Memory B cell (primary cell): ENCODE results near the gene ASB1.
A peak's percentile ranks its signal among the peaks of the same experiment; 100 is the strongest.

Experiments
- ATAC-seq: fragments of 150-1000 bp; cut with Tn5 transposase; 2 replicates; pipeline ENCODE4 v1.10.0; 2021; ENCODE audit warnings: low read depth, mild to moderate bottlenecking, moderate library complexity
- DNase-seq, 2 donors: peaks; one replicate each; pipeline ENCODE4 v3.0.0; 2022; ENCODE audit warnings: low spot score in 2 of 2
- H3K27ac Mint-ChIP-seq: one replicate; pipeline ENCODE4 v1.8.0; 2022; ENCODE audit warnings: mild to moderate bottlenecking, moderate library complexity, mixed read lengths
- H3K27me3 Mint-ChIP-seq: one replicate; pipeline ENCODE4 v1.8.0; 2022; ENCODE audit warnings: mixed read lengths
- H3K36me3 Mint-ChIP-seq: one replicate; pipeline ENCODE4 v1.8.0; 2022; ENCODE audit warnings: mild to moderate bottlenecking, mixed read lengths
- H3K4me1 Mint-ChIP-seq: one replicate; pipeline ENCODE4 v1.8.0; 2022; ENCODE audit warnings: mixed read lengths
- H3K4me3 Mint-ChIP-seq: one replicate; pipeline ENCODE4 v1.8.0; 2022; ENCODE audit warnings: mild to moderate bottlenecking, moderate library complexity, mixed read lengths
- H3K9me3 Mint-ChIP-seq: one replicate; pipeline ENCODE4 v1.8.0; 2022; ENCODE audit warnings: mixed read lengths

The ASB1 gene, protein sequence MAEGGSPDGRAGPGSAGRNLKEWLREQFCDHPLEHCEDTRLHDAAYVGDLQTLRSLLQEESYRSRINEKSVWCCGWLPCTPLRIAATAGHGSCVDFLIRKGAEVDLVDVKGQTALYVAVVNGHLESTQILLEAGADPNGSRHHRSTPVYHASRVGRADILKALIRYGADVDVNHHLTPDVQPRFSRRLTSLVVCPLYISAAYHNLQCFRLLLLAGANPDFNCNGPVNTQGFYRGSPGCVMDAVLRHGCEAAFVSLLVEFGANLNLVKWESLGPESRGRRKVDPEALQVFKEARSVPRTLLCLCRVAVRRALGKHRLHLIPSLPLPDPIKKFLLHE

GRCh38 chr2:238426568-238427434 is at the start of gene ASB1:
Gene ASB1 (plus strand): TSS chr2:238426927. CDS start chr2:238427071, 144 bp downstream.
- Mint-ChIP-seq H3K27ac (peak within 1 kb of the TSS; percentile 90), H3K27me3 (no peaks in the 10 kb centered on the region), H3K4me1 (peaks cover 34% of the 10 kb centered on the region), H3K36me3 (peaks cover 12% of the 10 kb centered on the region), H3K9me3 (no peaks in the 10 kb centered on the region), H3K4me3 (peak within 1 kb of the TSS; percentile 89)
- ATAC-seq (peak; percentile 80), DNase-seq (peak; percentile 70 to 84)

DNA sequence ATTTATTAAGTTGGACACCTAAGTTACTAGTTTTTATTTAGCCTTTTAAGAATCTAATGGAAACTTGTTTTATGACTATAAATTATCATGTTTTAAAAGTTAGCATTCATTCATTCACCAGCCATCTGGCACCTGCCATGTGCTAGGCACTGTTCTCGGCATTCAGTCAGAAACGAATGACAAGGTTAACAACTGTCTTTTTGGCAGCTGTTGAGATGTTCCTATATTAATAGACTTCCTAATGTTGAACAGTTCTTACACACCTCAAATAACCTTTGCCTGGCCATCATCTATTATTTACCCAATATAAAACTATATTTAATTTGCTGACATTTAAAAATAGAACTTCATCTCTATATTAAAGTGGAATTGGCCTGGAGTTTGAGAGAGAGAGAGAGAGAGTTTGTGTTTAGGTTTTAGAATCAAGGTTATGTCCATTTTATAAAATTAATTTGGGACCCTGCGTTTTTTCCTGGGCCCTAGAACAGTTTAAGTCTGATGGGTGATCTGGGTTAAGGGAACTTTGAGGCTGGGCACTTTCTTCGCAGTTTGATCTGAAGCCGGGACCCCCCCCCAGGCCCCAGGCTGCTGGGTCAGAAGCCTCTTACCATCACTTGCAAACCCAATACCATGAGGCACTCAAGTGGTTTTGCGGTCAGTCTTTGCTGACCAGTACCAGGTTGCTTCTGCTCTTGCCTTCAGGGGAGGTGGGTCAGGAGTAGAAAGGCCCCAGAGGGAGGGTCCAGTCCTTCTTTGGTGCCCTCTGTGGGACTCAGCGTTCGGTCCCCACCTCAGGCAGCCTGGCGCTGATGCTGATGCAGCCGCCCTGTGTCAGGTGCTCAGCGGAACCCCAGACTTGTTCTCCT is 48.3 kb upstream of the ASB1 start:
- H3K4me3 Mint-ChIP-seq: no peak overlapping the region
- H3K36me3 Mint-ChIP-seq: peaks cover 29% of the 10 kb centered on the region
- DNase-seq: no peak
- peaks cover 10% of the 10 kb centered on the region for H3K4me1 Mint-ChIP-seq
- no peak overlapping the region for H3K27ac Mint-ChIP-seq
- no peak for ATAC-seq
- H3K9me3 Mint-ChIP-seq: no peaks in the 10 kb centered on the region
- no peaks in the 10 kb centered on the region for H3K27me3 Mint-ChIP-seq

DNA sequence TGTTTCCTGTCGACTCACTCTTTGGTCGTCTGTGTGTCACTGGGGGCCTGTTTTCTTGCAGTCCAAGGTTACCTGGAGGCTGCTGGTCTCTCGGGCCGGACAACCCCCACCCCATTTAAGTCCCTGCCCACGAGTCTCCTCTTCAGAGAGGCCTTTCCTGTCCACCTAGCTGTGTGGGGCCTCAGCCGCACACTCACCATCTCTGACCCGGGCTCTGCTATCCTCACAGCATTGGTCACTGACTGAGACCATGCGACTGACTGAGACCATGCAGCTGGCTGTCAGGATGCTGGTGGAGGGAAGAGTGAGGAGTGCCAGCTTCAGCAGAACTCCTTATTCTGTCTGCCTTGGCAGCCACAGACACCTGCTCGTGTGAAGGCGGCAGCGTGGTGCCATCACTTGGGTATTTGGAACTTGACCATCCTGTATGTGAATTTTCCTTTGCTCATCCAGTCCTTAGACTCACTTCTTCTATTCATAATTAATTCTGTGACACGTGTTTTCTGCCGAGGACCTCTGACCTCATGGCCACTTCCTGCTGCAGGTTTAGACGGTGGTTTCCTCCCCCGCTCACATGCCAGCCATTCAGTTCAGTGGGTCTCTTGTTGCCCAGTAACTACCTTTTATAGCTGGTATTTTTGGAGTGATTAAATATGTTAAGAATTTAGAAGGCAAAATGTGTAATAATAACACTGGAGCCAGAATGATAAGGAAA is 47.5 kb upstream of the ASB1 start:
- H3K27ac Mint-ChIP-seq: no peak overlapping the region
- H3K9me3 Mint-ChIP-seq: no peaks in the 10 kb centered on the region
- ATAC-seq: no peak
- no peak overlapping the region for H3K4me3 Mint-ChIP-seq
- H3K36me3 Mint-ChIP-seq: peaks cover 31% of the 10 kb centered on the region
- peaks cover 14% of the 10 kb centered on the region for H3K4me1 Mint-ChIP-seq
- DNase-seq: no peak
- H3K27me3 Mint-ChIP-seq: no peaks in the 10 kb centered on the region

- no peaks in the 10 kb centered on the region for H3K27me3 Mint-ChIP-seq
- no peak overlapping the region for H3K27ac Mint-ChIP-seq
- H3K9me3 Mint-ChIP-seq: no peaks in the 10 kb centered on the region
- no peak for DNase-seq
- H3K4me3 Mint-ChIP-seq: no peak overlapping the region
- no peak for ATAC-seq
- H3K4me1 Mint-ChIP-seq: peaks cover 14% of the 10 kb centered on the region
- H3K36me3 Mint-ChIP-seq: peaks cover 29% of the 10 kb centered on the region
These were observed 46.4 kb upstream of the ASB1 start for GRCh38 chr2:238380336-238380735.

DNA sequence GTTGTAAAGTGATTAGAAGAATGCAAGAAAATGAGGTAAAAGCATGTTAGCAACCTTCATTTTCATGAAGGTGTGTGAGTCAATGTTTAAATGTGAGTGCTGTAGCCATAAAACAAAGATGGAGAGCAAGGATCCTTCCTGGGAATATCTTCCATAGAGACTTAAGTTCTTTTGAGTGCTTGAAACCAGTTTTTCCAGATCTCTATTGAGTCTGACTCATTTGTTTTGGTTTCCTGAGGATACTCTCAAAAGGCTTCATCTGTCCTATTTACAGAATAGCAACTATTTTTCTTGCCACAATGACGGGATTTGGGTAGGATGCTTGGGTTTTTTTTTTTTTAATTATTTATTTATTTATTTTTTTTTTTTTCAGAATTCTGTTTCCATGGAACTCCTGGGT is 45.9 kb upstream of the ASB1 start:
- ATAC-seq (no peak), DNase-seq (no peak)
- Mint-ChIP-seq H3K9me3 (no peaks in the 10 kb centered on the region), H3K36me3 (peaks cover 29% of the 10 kb centered on the region), H3K27ac (no peak overlapping the region), H3K27me3 (no peaks in the 10 kb centered on the region), H3K4me3 (no peak overlapping the region), H3K4me1 (peaks cover 14% of the 10 kb centered on the region)

- Mint-ChIP-seq H3K27ac (no peak overlapping the region), H3K4me1 (peaks cover 14% of the 10 kb centered on the region), H3K9me3 (no peaks in the 10 kb centered on the region), H3K4me3 (no peak overlapping the region), H3K36me3 (peaks cover 31% of the 10 kb centered on the region), H3K27me3 (no peaks in the 10 kb centered on the region)
- DNase-seq: no peak
- no peak for ATAC-seq
These were observed 45.2 kb upstream of the ASB1 start for GRCh38 chr2:238381341-238382115.

DNA sequence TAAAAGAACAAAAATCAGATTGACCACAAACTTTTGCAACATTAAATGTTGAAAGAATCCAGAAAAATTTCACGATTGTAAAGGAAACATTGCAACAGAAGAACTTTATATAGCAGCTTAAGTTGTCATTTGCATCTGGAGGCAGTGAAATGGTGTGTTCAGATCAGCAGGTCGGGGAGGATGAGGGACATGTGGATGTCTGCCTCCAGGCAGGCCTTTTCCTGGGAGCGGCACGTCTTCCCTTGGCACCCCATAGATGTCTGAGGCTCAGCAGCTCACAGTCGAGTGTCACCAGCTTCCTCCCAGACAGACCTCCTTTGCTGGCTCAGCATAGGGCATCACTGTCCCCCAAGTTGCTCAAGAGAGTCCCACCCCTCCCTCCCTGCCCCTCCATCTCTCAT is 44.3 kb upstream of the ASB1 start:
- Mint-ChIP-seq H3K27ac (no peak overlapping the region), H3K4me3 (no peak overlapping the region), H3K36me3 (peaks cover 31% of the 10 kb centered on the region), H3K27me3 (no peaks in the 10 kb centered on the region), H3K4me1 (peaks cover 7% of the 10 kb centered on the region), H3K9me3 (no peaks in the 10 kb centered on the region)
- DNase-seq (no peak), ATAC-seq (no peak)

DNA sequence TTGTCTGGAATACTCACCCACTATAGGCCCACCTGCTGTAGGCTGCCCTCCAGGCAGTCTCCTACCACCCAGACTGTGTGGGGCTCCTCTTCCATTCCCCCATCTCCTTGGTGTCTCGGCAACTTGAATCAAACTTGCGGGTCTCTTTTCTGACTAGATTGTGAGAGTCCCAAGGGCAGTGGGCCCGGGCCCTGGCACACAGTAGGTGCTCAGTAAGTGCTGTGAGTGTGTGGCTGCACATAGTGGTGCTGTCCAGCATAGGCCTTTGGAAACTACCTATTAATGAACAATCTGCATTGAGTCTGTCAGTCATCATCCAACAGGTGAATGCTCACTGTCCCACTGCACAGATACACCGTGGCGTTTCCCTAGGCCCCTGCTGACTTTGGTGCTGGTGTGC is 43.6 kb upstream of the ASB1 start:
- Mint-ChIP-seq H3K4me3 (no peak overlapping the region), H3K27ac (no peak overlapping the region), H3K9me3 (no peaks in the 10 kb centered on the region), H3K4me1 (peaks cover 7% of the 10 kb centered on the region), H3K36me3 (peaks cover 31% of the 10 kb centered on the region), H3K27me3 (no peaks in the 10 kb centered on the region)
- ATAC-seq (no peak), DNase-seq (no peak)

DNA sequence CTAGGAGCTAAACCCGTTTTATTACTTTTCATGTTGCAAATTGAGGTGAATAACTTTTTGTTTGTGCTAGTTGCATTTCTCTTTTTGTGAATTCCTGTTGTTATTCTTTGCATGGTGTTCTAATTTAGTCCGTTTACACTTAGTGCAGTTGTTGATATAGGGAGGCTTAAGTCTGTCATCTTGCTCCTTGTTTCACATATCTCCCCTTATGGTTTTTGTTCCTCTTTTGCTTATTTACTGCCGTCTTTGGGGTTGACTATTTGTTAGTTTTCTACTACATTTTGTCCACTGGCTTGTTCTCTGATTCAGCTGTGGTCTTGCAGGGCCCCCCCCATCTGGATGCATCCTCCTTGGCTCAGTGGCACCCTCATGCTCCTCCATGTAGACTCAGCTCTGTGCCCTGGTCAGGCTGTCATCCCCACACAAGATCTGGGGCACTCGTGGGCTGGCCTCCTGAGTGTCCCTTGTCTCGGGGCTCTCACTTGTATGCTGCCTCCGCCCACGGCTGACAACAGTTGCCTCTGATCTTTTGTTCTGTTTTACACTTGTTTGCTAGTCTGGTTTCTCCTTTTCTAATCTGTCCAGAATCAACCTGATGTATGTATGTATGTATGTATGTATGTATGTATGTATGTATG is 42.9 kb upstream of the ASB1 start:
- H3K9me3 Mint-ChIP-seq: no peaks in the 10 kb centered on the region
- H3K4me1 Mint-ChIP-seq: peaks cover 7% of the 10 kb centered on the region
- no peak overlapping the region for H3K27ac Mint-ChIP-seq
- H3K36me3 Mint-ChIP-seq: peaks cover 31% of the 10 kb centered on the region
- no peak for ATAC-seq
- H3K4me3 Mint-ChIP-seq: no peak overlapping the region
- no peaks in the 10 kb centered on the region for H3K27me3 Mint-ChIP-seq
- no peak for DNase-seq

GRCh38 chr2:238387332-238387731 is 39.4 kb upstream of the ASB1 start:
- no peaks in the 10 kb centered on the region for H3K9me3 Mint-ChIP-seq
- peaks cover 15% of the 10 kb centered on the region for H3K36me3 Mint-ChIP-seq
- H3K27ac Mint-ChIP-seq: no peak overlapping the region
- ATAC-seq: no peak
- H3K4me3 Mint-ChIP-seq: no peak overlapping the region
- H3K27me3 Mint-ChIP-seq: no peaks in the 10 kb centered on the region
- no peak for DNase-seq
- H3K4me1 Mint-ChIP-seq: peaks cover 4% of the 10 kb centered on the region

- H3K4me3 Mint-ChIP-seq: no peak overlapping the region
- H3K4me1 Mint-ChIP-seq: peaks cover 4% of the 10 kb centered on the region
- H3K36me3 Mint-ChIP-seq: peaks cover 5% of the 10 kb centered on the region
- ATAC-seq (no peak), DNase-seq (no peak)
- no peaks in the 10 kb centered on the region for H3K9me3 Mint-ChIP-seq
- H3K27ac Mint-ChIP-seq: no peak overlapping the region
- no peaks in the 10 kb centered on the region for H3K27me3 Mint-ChIP-seq
These were observed 37.9 kb upstream of the ASB1 start for GRCh38 chr2:238388794-238389193.

DNA sequence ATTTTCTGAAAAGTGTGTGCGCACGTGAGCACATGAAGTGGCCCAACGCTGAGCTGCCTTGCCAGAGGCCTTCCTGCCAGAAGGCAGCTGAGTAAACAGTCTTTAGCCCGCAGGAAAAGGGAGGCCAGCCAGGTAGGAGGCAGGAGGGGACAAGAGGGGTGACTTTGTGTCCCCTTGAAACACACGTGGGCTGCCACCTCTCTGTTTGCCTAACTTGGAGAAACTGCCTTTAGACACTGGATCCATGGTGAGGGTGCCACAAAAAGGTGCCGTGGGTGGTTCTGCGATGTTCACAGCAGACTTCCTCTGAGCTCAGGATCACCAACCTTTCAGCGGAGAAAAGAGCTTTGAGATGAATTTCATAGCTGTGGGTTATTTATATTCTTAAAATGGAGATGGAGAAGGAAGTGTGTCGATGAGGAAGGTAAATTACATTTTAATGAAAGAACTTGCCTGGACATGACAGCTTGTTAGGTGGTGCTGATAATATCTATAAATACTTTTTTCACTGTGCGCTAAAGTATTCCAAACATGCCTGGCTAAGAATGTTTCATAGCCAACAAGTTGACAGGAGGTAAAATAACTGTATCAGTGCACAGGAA is 36.6 kb upstream of the ASB1 start:
- no peak for ATAC-seq
- Mint-ChIP-seq H3K27me3 (no peaks in the 10 kb centered on the region), H3K9me3 (no peaks in the 10 kb centered on the region), H3K4me1 (no peaks in the 10 kb centered on the region), H3K4me3 (no peak overlapping the region), H3K36me3 (peaks cover 3% of the 10 kb centered on the region), H3K27ac (no peak overlapping the region)
- no peak for DNase-seq
